OCI-LY3 (cell line): Measurements from ENCODE around the gene POC1B.

Source experiments
- H2AFZ ChIP-seq: fragments of 200-600, 300-600 bp; shearing (Covaris generic); 2 replicates; pipeline ENCODE4 v1.6.0; 2014; ENCODE audit warnings: antibody characterized with exemption, low read depth, low read length
- H3K27ac ChIP-seq: fragments of 200-600, 300-600 bp; sonication (generic); 2 replicates; pipeline ENCODE4 v1.5.1; 2014; ENCODE audit warnings: mild to moderate bottlenecking, low read length, moderate library complexity, mixed read lengths
- H3K27me3 ChIP-seq: fragments of 200-600, 300-600 bp; sonication (generic); 2 replicates; pipeline ENCODE4 v1.6.1; 2014; ENCODE audit warnings: low read depth, low read length, mixed read lengths
- H3K36me3 ChIP-seq: fragments of 200-600, 300-600 bp; sonication (generic); replicated peaks from 2 replicates; pipeline ENCODE3; 2014; ENCODE audit warnings: low read depth, low read length, mixed read lengths
- H3K4me1 ChIP-seq: fragments of 300-600, 200-600 bp; sonication (generic); 2 replicates; pipeline ENCODE4 v1.6.1; 2014; ENCODE audit warnings: low read length, mixed read lengths
- H3K4me2 ChIP-seq: fragments of 200-600, 300-600 bp; sonication (generic); 2 replicates; pipeline ENCODE4 v1.6.1; 2014; ENCODE audit warnings: low read length, mixed read lengths
- H3K4me3 ChIP-seq: fragments of 300-600, 200-600 bp; sonication (generic); 2 replicates; pipeline ENCODE4 v1.5.1; 2014; ENCODE audit warnings: antibody characterized with exemption, mild to moderate bottlenecking, low read length, moderate library complexity
- H3K79me2 ChIP-seq: fragments of 300-600, 200-600 bp; shearing (Covaris generic); 2 replicates; pipeline ENCODE4 v1.6.1; 2014; ENCODE audit warnings: mild to moderate bottlenecking, low read length, mixed read lengths
- H3K9ac ChIP-seq: fragments of 300-600, 200-600 bp; shearing (Covaris generic); 2 replicates; pipeline ENCODE4 v1.6.0; 2014; ENCODE audit warnings: mild to moderate bottlenecking, low read length, moderate library complexity
- H3K9me3 ChIP-seq: fragments of 200-600, 300-600 bp; shearing (Covaris generic); 2 replicates; pipeline ENCODE4 v1.6.1; 2014; ENCODE audit warnings: low read length, mixed read lengths; ENCODE audit not compliant: insufficient read depth
- H4K20me1 ChIP-seq: fragments of 200-600, 300-600 bp; sonication (generic); 2 replicates; pipeline ENCODE4 v1.6.1; 2016; ENCODE audit warnings: low read length, mixed read lengths; ENCODE audit not compliant: insufficient read depth
- EZH2phosphoT487 ChIP-seq: fragments of 200-600 bp; shearing (Covaris generic); IDR thresholded peaks from 2 replicates; pipeline ENCODE4 v1.6.1; 2018; ENCODE audit warnings: antibody characterized with exemption, mixed run types, low read depth
- TF ChIP-seq, protein P1 (sequence below): fragments of 200-600, 300-600 bp; sonication (generic); IDR thresholded peaks from 2 replicates; pipeline ENCODE4 v1.5.1; 2014; ENCODE audit warnings: antibody characterized with exemption, low read length, low read depth

Gene POC1B

DNA sequence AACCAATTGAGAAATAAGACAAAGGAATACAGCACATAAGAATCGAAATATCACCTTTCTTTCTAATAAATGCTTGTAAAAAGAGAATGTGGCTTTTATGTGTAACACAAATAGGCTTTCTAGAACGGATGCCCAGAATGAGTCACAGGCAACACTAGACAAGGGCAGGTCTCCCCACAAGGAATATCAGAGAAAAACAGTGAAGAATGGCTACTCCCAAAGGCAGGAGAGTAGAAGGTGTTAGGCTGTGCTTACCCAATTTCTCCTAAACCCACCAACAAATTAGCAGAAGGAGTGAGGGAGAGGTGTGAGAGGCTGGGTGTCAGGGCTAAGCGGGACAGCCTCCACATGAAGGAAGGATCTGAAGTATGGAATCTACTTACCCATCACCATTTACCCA, 56.5 kb downstream of the POC1B start:
- no peak overlapping the region for H3K4me2 ChIP-seq
- no peak overlapping the region for H3K9ac ChIP-seq
- H3K79me2 ChIP-seq, result no peaks in the 10 kb centered on the region
- no peak overlapping the region for H3K4me3 ChIP-seq
- TF ChIP-seq EZH2phosphoT487, result no peak
- TF ChIP-seq, protein P1, sequence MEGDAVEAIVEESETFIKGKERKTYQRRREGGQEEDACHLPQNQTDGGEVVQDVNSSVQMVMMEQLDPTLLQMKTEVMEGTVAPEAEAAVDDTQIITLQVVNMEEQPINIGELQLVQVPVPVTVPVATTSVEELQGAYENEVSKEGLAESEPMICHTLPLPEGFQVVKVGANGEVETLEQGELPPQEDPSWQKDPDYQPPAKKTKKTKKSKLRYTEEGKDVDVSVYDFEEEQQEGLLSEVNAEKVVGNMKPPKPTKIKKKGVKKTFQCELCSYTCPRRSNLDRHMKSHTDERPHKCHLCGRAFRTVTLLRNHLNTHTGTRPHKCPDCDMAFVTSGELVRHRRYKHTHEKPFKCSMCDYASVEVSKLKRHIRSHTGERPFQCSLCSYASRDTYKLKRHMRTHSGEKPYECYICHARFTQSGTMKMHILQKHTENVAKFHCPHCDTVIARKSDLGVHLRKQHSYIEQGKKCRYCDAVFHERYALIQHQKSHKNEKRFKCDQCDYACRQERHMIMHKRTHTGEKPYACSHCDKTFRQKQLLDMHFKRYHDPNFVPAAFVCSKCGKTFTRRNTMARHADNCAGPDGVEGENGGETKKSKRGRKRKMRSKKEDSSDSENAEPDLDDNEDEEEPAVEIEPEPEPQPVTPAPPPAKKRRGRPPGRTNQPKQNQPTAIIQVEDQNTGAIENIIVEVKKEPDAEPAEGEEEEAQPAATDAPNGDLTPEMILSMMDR, result no peak
- H3K36me3 ChIP-seq, result no peaks in the 10 kb centered on the region
- peaks cover 11% of the 10 kb centered on the region for H3K4me1 ChIP-seq
- no peaks in the 10 kb centered on the region for H3K27me3 ChIP-seq
- H3K9me3 ChIP-seq, result no peaks in the 10 kb centered on the region
- H3K27ac ChIP-seq, result no peak overlapping the region
- no peaks in the 10 kb centered on the region for H4K20me1 ChIP-seq
- no peak overlapping the region for H2AFZ ChIP-seq

DNA sequence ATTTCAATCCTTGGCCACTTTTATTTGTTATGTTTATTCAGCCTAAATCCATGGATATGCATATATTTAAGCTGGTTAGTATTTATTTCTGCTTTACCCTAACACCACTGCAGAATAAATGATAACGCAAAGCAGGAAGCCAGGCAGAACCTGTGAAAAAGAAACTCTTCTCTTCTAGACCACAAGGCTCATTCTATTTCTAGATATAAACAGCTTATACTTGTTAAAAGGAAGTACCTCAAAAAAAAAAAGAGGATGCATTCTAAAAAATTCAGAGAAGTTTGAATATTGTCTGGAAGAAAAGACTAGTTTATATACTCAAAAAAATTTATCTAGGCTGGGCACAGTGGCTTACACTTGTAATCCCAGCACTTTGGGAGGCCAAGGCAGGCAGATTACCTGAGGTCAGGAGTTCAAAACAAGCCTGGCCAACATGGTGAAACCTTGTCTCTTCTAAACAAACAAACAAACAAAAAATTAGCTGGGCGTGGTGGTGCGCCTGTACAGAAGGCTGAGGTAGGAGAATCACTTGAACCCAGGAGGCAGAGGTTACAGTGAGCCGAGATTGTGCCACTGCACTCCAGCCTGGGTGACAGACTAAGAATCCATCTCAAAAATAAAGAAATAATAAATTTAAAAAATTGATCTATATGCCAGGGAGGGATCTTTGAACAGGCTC, 57.1 kb downstream of the POC1B start:
- Histone ChIP-seq H3K27ac (no peak overlapping the region), H3K4me1 (peaks cover 11% of the 10 kb centered on the region), H3K9ac (no peak overlapping the region), H4K20me1 (no peaks in the 10 kb centered on the region), H2AFZ (no peak overlapping the region), H3K27me3 (no peaks in the 10 kb centered on the region), H3K36me3 (no peaks in the 10 kb centered on the region), H3K4me2 (no peak overlapping the region), H3K9me3 (no peaks in the 10 kb centered on the region), H3K4me3 (no peak overlapping the region), H3K79me2 (no peaks in the 10 kb centered on the region)
- no peak for TF ChIP-seq EZH2phosphoT487
- TF ChIP-seq, protein P1, result no peak

DNA sequence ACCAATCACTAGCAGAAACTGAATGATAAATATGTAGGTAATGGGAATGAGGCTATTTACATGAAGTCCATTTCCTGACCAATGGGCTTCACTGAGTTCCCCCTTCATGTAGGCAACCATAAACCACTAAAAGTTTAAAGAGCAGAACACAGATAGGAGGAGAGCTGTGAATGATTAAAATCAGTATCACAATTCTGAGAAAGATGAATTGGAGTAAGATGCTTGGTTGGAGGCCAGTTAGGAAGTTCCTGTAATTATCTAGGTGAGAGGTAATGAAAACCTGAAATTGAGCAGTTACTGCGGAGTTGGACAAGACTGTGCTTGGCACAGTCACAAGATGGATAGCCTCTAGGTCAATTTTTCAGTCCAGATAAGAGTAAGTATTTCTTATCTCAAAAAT, 57.8 kb downstream of the POC1B start:
- no peaks in the 10 kb centered on the region for H3K27me3 ChIP-seq
- H2AFZ ChIP-seq, result no peak overlapping the region
- H3K9me3 ChIP-seq, result no peaks in the 10 kb centered on the region
- no peaks in the 10 kb centered on the region for H4K20me1 ChIP-seq
- H3K4me2 ChIP-seq, result no peak overlapping the region
- H3K27ac ChIP-seq, result no peak overlapping the region
- H3K36me3 ChIP-seq, result no peaks in the 10 kb centered on the region
- no peak overlapping the region for H3K9ac ChIP-seq
- H3K4me3 ChIP-seq, result no peak overlapping the region
- peaks cover 11% of the 10 kb centered on the region for H3K4me1 ChIP-seq
- H3K79me2 ChIP-seq, result no peaks in the 10 kb centered on the region
- TF ChIP-seq EZH2phosphoT487, result no peak
- TF ChIP-seq, protein P1, result no peak

DNA sequence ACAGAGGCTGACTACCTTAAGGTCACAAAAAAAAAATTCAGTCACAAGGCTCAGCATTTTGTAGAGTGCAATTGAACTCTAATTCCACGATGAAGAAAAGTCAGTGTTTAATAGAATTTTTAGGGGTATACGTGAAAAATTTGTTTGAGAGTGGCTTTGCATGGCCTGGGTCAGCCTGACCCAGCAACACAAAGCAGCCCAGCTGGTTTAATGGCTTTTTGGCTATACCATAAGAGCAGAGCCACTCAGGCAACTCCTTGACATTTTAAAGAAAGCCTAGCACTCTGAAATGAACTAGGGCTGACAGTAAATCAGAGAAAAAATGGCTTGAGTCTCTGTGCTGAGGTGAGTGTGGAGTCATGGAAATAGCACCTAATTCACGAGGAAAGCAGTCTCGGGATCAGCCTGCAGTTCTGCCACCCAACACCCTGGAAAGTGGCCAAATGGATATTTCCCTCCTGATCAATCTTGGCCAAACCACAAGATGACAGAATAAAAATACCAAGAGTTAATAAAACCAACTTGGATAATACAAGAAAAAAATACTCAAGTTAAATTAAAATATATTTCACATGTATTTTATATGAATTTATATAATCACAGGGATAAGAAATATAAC, 60.8 kb downstream of the POC1B start:
- H3K27me3 ChIP-seq, result no peaks in the 10 kb centered on the region
- no peaks in the 10 kb centered on the region for H3K9me3 ChIP-seq
- no peaks in the 10 kb centered on the region for H3K79me2 ChIP-seq
- no peak overlapping the region for H3K4me2 ChIP-seq
- H3K27ac ChIP-seq, result no peak overlapping the region
- no peaks in the 10 kb centered on the region for H4K20me1 ChIP-seq
- no peak for TF ChIP-seq EZH2phosphoT487
- TF ChIP-seq, protein P1, result no peak
- no peak overlapping the region for H2AFZ ChIP-seq
- H3K4me1 ChIP-seq, result peaks cover 12% of the 10 kb centered on the region
- no peak overlapping the region for H3K9ac ChIP-seq
- H3K36me3 ChIP-seq, result no peaks in the 10 kb centered on the region
- no peak overlapping the region for H3K4me3 ChIP-seq
